Bronchial epithelial cell (primary cell): ENCODE results near the gene RNF17. TPM values are rescaled to one million over a fixed set of nuclear protein-coding genes. Genes with fewer than 3 reads are reported as not detected.

ENCODE experiments used
- DNase-seq: peaks from one replicate; pipeline ENCODE4 v3.0.0-alpha.2; 2010; ENCODE audit warnings: low read depth
- FAIRE-seq: peaks from 2 replicates; lab custom pipeline; 2011; peaks lifted over from hg19 to GRCh38; lab: Jason Lieb, UNC
- H3K27me3 ChIP-seq: 2 replicates; pipeline ENCODE4 v1.5.1; 2011; ENCODE audit warnings: low read length; ENCODE audit not compliant: control insufficient read depth, insufficient read depth
- H3K36me3 ChIP-seq: 2 replicates; pipeline ENCODE4 v1.5.1; 2011; ENCODE audit warnings: low read length; ENCODE audit not compliant: control insufficient read depth, insufficient read depth
- H3K4me3 ChIP-seq: 2 replicates; pipeline ENCODE4 v1.5.1; 2011; ENCODE audit warnings: mild to moderate bottlenecking, low read depth, low read length, control low read depth
- CTCF ChIP-seq: IDR thresholded peaks from 2 replicates; pipeline ENCODE4 v1.5.1; 2011; ENCODE audit warnings: mild to moderate bottlenecking, moderate library complexity, low read length, control low read depth, inconsistent platforms; ENCODE audit not compliant: insufficient read depth, severe bottlenecking
- total RNA-seq: library from RNA; depleted of rRNA; stranded (reverse); fragments of >200 nt; gene quantifications from 2 replicates; pipeline ENCODE4 v1.2.1, GENCODE V29; 2014

The RNF17 gene
- total RNA-seq, 1 donor from 2014 or later = not detected

- FAIRE-seq = no peak
- H3K36me3 ChIP-seq = no peaks in the 10 kb centered on the region
- TF ChIP-seq CTCF = no peak
- no peak for DNase-seq
- no peak overlapping the region for H3K4me3 ChIP-seq
- H3K27me3 ChIP-seq = no peaks in the 10 kb centered on the region
These were observed 95.0 kb downstream of the RNF17 start for GRCh38 chr13:24858953-24859352.

- no peak for TF ChIP-seq CTCF
- no peak for DNase-seq
- FAIRE-seq = no peak
- Histone ChIP-seq H3K27me3 (no peaks in the 10 kb centered on the region), H3K36me3 (no peaks in the 10 kb centered on the region), H3K4me3 (no peak overlapping the region)
These were observed 96.8 kb downstream of the RNF17 start for GRCh38 chr13:24860770-24861169.

DNA sequence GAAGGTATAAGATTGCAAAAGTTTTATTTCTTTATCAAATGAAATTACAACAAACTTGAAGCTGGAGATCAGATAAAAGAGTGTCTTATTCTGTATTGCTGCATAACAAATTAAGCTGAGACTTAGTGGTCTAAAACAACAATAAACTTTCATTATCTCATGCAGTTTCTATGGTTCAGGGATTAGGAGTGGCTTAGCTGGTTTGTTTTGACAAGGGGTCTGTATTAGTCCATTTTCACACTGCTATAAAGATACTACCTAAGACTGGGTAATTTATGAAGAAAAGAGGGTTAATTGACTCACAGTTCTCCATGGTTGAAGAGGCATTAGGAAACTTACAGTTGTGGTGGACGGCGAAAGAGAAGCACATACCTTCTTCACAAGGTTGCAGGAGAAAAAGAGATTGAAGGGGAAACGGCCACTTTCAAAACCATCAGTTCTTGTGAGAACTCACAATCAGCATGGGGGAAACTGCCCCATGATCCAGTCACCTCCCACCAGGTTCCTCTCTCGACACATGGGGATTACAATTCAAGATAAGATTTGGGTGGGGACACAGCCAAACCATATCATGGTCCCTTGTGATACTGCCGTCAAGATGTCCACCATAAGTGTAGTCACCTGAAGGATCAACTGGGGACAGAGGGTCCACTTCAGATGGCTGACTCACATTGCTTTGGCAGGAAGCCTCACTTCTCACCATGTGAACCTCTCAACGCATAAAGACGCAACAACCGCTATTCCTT, 97.8 kb downstream of the RNF17 start:
- no peaks in the 10 kb centered on the region for H3K36me3 ChIP-seq
- FAIRE-seq (no peak), DNase-seq (no peak)
- H3K27me3 ChIP-seq = no peaks in the 10 kb centered on the region
- H3K4me3 ChIP-seq = no peak overlapping the region
- TF ChIP-seq CTCF = no peak

- Histone ChIP-seq H3K27me3 (no peaks in the 10 kb centered on the region), H3K4me3 (no peak overlapping the region), H3K36me3 (no peaks in the 10 kb centered on the region)
- no peak for DNase-seq
- no peak for TF ChIP-seq CTCF
- FAIRE-seq = no peak
These were observed 100.0 kb downstream of the RNF17 start for GRCh38 chr13:24863748-24864540.

DNA sequence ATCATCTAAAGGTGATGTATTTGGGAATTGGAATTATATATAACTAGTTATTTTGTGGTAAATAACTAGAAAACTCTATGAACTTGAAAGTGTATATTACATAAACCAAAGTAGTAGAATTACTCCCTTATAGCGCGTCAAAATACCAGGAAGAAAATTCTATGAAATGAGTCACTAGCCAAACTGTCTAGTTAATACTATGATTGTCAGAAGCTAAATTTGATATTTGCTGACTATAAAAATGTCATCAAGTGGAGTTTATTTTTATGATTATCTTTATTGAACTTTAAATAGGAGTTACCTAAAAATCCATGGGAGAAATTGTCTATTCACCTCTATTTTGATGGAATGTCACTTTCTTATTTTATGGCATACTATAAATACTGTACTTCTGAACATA, 100.6 kb downstream of the RNF17 start:
- FAIRE-seq (no peak), DNase-seq (peak; percentile 45)
- TF ChIP-seq CTCF = no peak
- no peaks in the 10 kb centered on the region for H3K27me3 ChIP-seq
- H3K4me3 ChIP-seq = no peak overlapping the region
- no peaks in the 10 kb centered on the region for H3K36me3 ChIP-seq
